AG09309 (cell line): ENCODE results near the gene SNX9.

Experiments used
- DNase-seq: peaks from one replicate; pipeline ENCODE4 v3.0.0-alpha.2; 2010; ENCODE audit warnings: low read depth
- H3K4me3 ChIP-seq: 2 replicates; pipeline ENCODE4 v1.5.1; 2011; ENCODE audit warnings: mild to moderate bottlenecking, low read depth, low read length, moderate library complexity; ENCODE audit not compliant: control insufficient read depth
- TF ChIP-seq, protein P1 (sequence below): IDR thresholded peaks from 2 replicates; pipeline ENCODE4 v1.5.1; 2011; ENCODE audit warnings: mild to moderate bottlenecking, low read depth, low read length, inconsistent platforms; ENCODE audit not compliant: insufficient read depth, control insufficient read depth; ENCODE audit errors: missing control alignments

Gene SNX9

DNA sequence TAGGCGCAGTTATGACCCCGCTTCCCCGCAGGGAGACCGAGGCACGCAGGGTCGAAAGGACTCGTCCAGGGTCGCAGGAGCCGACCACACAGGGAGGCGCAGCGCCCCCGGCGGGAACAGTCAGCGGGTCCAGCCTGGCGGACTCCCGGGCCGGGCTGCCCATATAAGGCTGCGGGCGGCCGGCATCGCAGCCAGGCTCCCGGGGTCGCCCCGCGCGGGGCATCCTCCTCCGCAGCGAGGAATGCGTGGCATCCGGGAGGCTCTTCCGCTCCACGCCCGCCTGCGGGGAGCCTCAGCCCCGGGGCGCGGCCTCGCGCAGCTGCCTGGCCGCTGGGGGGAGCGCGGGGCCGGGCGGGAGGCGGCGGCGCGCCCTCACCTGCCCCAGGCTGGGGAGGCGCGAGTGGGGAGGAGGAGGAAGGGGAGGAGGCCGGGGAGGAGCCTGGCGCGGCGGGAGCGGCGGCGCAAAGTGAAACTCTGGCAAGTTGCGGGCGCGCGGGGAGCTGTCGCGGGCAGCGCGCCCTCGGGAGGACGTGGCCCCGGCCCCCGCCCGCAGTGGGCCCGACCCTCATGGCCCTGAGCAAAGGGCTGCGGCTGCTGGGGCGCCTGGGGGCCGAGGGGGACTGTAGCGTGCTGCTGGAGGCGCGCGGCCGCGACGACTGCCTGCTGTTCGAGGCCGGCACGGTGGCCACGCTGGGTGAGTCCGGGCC lies 158.5 kb downstream of the SNX9 start, which contains the start of gene SYNJ2:
Gene SYNJ2, plus strand, starts transcription at position 469 of the 707 bp plus-strand sequence. Its CDS starts 99 bp downstream, at position 568.
- peak within 1 kb of the TSS; percentile 71 for H3K4me3 ChIP-seq
- TF ChIP-seq, protein P1, sequence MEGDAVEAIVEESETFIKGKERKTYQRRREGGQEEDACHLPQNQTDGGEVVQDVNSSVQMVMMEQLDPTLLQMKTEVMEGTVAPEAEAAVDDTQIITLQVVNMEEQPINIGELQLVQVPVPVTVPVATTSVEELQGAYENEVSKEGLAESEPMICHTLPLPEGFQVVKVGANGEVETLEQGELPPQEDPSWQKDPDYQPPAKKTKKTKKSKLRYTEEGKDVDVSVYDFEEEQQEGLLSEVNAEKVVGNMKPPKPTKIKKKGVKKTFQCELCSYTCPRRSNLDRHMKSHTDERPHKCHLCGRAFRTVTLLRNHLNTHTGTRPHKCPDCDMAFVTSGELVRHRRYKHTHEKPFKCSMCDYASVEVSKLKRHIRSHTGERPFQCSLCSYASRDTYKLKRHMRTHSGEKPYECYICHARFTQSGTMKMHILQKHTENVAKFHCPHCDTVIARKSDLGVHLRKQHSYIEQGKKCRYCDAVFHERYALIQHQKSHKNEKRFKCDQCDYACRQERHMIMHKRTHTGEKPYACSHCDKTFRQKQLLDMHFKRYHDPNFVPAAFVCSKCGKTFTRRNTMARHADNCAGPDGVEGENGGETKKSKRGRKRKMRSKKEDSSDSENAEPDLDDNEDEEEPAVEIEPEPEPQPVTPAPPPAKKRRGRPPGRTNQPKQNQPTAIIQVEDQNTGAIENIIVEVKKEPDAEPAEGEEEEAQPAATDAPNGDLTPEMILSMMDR: peak; percentile 49
- DNase-seq: no peak

DNA sequence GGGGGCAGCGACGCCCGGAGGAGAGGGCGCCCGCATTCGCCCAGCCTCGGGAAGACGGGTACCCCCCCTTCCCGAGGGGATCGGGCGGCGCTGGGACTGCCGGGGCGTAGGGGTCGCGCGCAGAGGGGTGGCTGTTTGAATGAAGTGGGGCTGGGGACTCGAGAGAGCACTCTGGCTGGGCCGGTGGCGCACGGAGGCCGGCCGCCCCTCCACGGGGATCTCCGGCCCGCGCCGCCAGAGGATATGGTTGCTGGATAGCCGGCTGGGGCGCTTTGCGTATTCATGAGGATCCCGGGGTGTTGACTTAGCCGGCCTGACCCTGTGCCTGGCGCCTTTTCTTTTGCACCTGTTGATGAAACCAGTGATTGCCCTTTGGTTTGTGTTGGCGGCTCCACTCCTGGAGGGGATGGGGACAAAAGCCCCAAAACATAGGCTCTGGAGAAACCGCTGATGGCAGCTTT lies 159.1 kb downstream of the SNX9 start:
- TF ChIP-seq, protein P1: peak; percentile 8
- H3K4me3 ChIP-seq: peak overlapping the region; percentile 71
- no peak for DNase-seq

DNA sequence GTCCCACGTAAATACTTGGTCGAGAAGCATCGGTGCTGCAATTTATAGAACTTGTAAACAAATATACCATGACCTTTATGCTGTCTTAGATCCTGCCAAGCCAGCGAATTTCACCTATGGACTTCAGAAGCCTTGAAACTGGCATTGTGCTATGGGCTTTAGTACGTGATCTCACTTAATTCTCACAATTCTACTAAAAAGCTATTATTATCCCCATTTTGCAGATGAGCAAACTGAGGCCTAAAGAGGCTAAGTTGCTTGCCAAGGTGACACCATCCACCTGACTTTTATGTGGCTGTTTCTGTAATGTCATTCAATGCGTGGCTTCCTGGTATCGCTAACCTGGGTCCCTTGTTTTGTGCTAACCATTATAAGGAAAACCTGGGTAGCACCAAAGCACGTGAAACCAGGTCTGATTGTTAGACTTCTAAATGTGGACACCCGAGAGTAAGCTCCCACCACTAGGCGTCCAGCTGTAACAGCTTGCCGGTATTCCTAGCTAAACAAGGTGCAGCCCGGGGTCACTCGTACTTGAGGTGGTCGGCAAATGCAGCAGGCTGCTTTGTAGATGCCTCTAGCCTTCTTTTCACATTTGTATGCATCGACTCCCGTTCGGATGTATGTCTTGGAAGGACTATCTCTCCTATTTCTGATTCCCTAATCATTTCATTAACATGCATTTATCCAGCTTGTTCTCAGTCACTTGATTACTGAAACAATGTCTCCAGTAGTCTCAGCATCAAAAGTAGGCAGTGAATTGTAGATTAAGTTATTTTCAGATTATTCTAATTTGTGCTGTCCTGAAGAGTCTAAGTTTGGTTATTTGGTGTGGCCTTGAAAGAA lies 159.7 kb downstream of the SNX9 start:
- DNase-seq: no peak
- peak overlapping the region; percentile 71 for H3K4me3 ChIP-seq
- TF ChIP-seq, protein P1: peak; percentile 70

DNA sequence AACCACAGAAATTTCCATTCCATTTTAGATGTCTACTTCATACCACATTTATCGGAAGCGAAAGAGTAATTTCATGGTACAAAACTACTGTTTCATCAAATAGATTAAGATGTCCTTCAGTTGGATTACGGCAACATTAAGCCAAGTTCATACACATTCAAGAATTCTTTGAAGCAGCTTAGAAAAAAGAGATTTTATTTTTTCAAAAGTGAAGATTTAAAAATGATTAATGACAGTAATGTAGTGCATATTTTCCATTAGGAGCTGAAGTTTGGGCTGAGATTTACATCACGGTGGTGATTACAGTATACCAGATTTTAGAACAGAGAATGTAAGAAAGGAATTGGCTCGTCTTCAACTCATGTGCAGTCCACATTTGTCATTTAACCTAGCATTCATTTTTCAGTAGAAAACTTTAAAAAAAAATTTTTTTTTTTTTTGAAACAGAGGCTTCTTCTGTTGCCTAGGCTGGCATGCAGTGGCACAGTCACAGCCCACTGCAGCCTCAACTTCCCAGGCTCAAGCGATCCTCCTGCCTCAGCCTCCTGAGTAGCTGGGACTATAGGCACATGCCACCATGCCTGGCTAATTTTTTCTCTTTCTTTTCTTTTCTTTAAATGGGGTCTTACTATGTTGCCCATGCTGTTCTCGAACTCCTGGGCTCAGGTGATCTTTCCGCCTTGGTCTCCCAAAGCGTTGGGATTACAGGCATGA lies 160.5 kb downstream of the SNX9 start:
- TF ChIP-seq, protein P1: no peak
- peak overlapping the region; percentile 71 for H3K4me3 ChIP-seq
- no peak for DNase-seq

GRCh38 chr6:157984128-157984527 lies 161.1 kb downstream of the SNX9 start:
- no peak overlapping the region; the same call in 1 of the 2 replicates for H3K4me3 ChIP-seq
- DNase-seq: no peak
- TF ChIP-seq, protein P1: no peak

GRCh38 chr6:157984686-157985225 lies 161.7 kb downstream of the SNX9 start:
- no peak overlapping the region; the same call in 1 of the 2 replicates for H3K4me3 ChIP-seq
- TF ChIP-seq, protein P1: no peak
- no peak for DNase-seq
